ENCODE measurements around the gene ELMO1. TPM values are rescaled to one million over a fixed set of nuclear protein-coding genes. Genes with fewer than 3 reads are reported as not detected.

ELMO1 gene
- total RNA-seq, 1 donor from 2014 or later: 11.9 TPM

- intact Hi-C loops (cut with DNase I): no loop called here
- DNase-seq: no peak
- ATAC-seq (ENCODE audit: poor library complexity): no peak
Measured at GRCh38 chr7:37363536-37364491, 84.8 kb downstream of the ELMO1 start.

GRCh38 chr7:37362802-37363201, 85.9 kb downstream of the ELMO1 start:
- intact Hi-C loops (cut with DNase I): no loop called here
- ATAC-seq (ENCODE audit: poor library complexity) (no peak), DNase-seq (no peak)

GRCh38 chr7:37360484-37360883, 88.2 kb downstream of the ELMO1 start:
- intact Hi-C loops (cut with DNase I): no loop called here
- ATAC-seq (ENCODE audit: poor library complexity): no peak
- DNase-seq: no peak

- intact Hi-C loops (cut with DNase I): no loop called here
- no peak for DNase-seq
- ATAC-seq (ENCODE audit: poor library complexity): no peak
Measured at GRCh38 chr7:37359662-37360444, 88.8 kb downstream of the ELMO1 start.

GRCh38 chr7:37359180-37359579, 89.5 kb downstream of the ELMO1 start:
- intact Hi-C loops (cut with DNase I): no loop called here
- ATAC-seq (ENCODE audit: poor library complexity) (no peak), DNase-seq (no peak)

- intact Hi-C loops (cut with DNase I): no loop called here
- ATAC-seq (ENCODE audit: poor library complexity): no peak
- no peak for DNase-seq
Measured at GRCh38 chr7:37357637-37357996, 91.0 kb downstream of the ELMO1 start.

- DNase-seq (no peak), ATAC-seq (ENCODE audit: poor library complexity) (no peak)
- intact Hi-C loops (cut with DNase I): no loop called here
Measured at GRCh38 chr7:37356911-37357636, 91.6 kb downstream of the ELMO1 start.

GRCh38 chr7:37354656-37355131, 94.0 kb downstream of the ELMO1 start:
- DNase-seq: peak; percentile 87
- peak; percentile 94 for ATAC-seq (ENCODE audit: poor library complexity)
- intact Hi-C loops (cut with DNase I): no loop called here

GRCh38 chr7:37353949-37354655, 94.6 kb downstream of the ELMO1 start:
- DNase-seq (no peak), ATAC-seq (ENCODE audit: poor library complexity) (no peak)
- intact Hi-C loops (cut with DNase I): no loop called here

- ATAC-seq (ENCODE audit: poor library complexity): peak; percentile 5
- intact Hi-C loops (cut with DNase I): no loop called here
- DNase-seq: no peak
Measured at GRCh38 chr7:37352974-37353948, 95.4 kb downstream of the ELMO1 start.

GRCh38 chr7:37352251-37352880, 96.3 kb downstream of the ELMO1 start:
- intact Hi-C loops (cut with DNase I): no loop called here
- ATAC-seq (ENCODE audit: poor library complexity) (no peak), DNase-seq (no peak)

- DNase-seq (no peak), ATAC-seq (ENCODE audit: poor library complexity) (no peak)
- intact Hi-C loops (cut with DNase I): no loop called here
Measured at GRCh38 chr7:37351716-37352115, 96.9 kb downstream of the ELMO1 start.

- DNase-seq (no peak), ATAC-seq (ENCODE audit: poor library complexity) (no peak)
- intact Hi-C loops (cut with DNase I): no loop called here
Measured at GRCh38 chr7:37349979-37350590, 98.6 kb downstream of the ELMO1 start.

GRCh38 chr7:37348982-37349381, 99.7 kb downstream of the ELMO1 start:
- no peak for DNase-seq
- intact Hi-C loops (cut with DNase I): no loop called here
- no peak for ATAC-seq (ENCODE audit: poor library complexity)

GRCh38 chr7:37346761-37347160, 101.9 kb downstream of the ELMO1 start:
- ATAC-seq (ENCODE audit: poor library complexity) (no peak), DNase-seq (no peak)
- intact Hi-C loops (cut with DNase I): no loop called here

- ATAC-seq (ENCODE audit: poor library complexity): peak; percentile 60
- intact Hi-C loops (cut with DNase I): no loop called here
- DNase-seq: no peak
Measured at GRCh38 chr7:37344886-37345579, 103.6 kb downstream of the ELMO1 start.
